ENCODE data around the gene TXNL4A.

DNA sequence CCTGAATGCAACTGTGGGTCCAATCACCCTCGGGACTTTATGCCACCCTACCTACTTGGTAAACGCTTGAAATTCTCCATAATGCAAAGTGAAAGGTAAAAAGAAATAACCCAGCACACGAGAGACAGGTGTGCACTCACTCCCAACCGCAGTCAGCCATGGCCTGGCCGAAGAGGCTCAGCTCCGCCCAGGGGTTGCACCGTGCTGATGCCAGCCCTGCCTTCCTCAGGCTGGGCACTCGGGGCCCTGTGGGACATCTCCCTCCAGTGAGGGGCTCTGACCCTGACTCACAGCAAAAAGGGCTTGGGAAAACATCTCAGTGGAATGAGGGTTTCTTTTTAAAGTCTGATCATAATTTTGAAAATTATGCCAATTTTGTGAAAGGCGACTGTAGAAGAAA lies 50.2 kb downstream of the TXNL4A start:
- TF ChIP-seq, protein P1, sequence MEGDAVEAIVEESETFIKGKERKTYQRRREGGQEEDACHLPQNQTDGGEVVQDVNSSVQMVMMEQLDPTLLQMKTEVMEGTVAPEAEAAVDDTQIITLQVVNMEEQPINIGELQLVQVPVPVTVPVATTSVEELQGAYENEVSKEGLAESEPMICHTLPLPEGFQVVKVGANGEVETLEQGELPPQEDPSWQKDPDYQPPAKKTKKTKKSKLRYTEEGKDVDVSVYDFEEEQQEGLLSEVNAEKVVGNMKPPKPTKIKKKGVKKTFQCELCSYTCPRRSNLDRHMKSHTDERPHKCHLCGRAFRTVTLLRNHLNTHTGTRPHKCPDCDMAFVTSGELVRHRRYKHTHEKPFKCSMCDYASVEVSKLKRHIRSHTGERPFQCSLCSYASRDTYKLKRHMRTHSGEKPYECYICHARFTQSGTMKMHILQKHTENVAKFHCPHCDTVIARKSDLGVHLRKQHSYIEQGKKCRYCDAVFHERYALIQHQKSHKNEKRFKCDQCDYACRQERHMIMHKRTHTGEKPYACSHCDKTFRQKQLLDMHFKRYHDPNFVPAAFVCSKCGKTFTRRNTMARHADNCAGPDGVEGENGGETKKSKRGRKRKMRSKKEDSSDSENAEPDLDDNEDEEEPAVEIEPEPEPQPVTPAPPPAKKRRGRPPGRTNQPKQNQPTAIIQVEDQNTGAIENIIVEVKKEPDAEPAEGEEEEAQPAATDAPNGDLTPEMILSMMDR (IDR thresholded peaks at IDR 0.05; ENCODE audit: low read depth, low read length): no peak
- no peak for TF ChIP-seq POLR2A (IDR thresholded peaks at IDR 0.05; ENCODE audit: extremely low read depth, insufficient read length)
- TF ChIP-seq, protein P2, sequence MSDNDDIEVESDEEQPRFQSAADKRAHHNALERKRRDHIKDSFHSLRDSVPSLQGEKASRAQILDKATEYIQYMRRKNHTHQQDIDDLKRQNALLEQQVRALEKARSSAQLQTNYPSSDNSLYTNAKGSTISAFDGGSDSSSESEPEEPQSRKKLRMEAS (IDR thresholded peaks at IDR 0.05; ENCODE audit: low read depth, low read length): no peak

All from NB4 (cell line).